Body of pancreas (tissue), 4 donors: ENCODE results near the gene HELQ.

ENCODE experiments used
- CTCF ChIP-seq, 7 experiments: fragments of 450-650 bp in 4 of 7; fragments of 200-600 bp in 3 of 7; sonication (generic) in 3 of 7; IDR thresholded peaks; one replicate each; pipeline ENCODE4 v1.5.1; 2016 to 2019; ENCODE audit warnings: antibody characterized with exemption in 7 of 7
- POLR2A ChIP-seq, 3 donors: fragments of 450-650 bp; IDR thresholded peaks; one replicate each; pipeline ENCODE4 v1.6.1; 2016; ENCODE audit warnings: antibody characterized with exemption in 3 of 3, mild to moderate bottlenecking in 2 of 3

GRCh38 chr4:83405844-83406816 lies 49.5 kb downstream of the HELQ start:
- TF ChIP-seq POLR2A (IDR thresholded peaks at IDR 0.05) (no peak), CTCF (IDR thresholded peaks at IDR 0.05) (no peak)
